Suprapubic skin (tissue), 4 donors: ENCODE data around the gene HLA-F.

Experiments
- EP300 ChIP-seq: sonication (generic); formaldehyde crosslinking; IDR thresholded peaks from one replicate; pipeline ENCODE4 v1.6.1; 2017; ENCODE audit warnings: antibody characterized with exemption
- POLR2A ChIP-seq, 2 donors: fragments of 450-650 bp; IDR thresholded peaks; one replicate each; pipeline ENCODE4 v1.6.1; 2017; ENCODE audit warnings: antibody characterized with exemption in 2 of 2, mild to moderate bottlenecking in 2 of 2, moderate library complexity in 2 of 2
- POLR2AphosphoS5 ChIP-seq, 3 donors: sonication (generic); formaldehyde crosslinking; IDR thresholded peaks; one replicate each; pipeline ENCODE4 v1.6.1; 2017; ENCODE audit warnings: antibody characterized with exemption in 3 of 3
- TF ChIP-seq, protein P1 (sequence below), 2 donors: fragments of 200-600 bp in 1 of 2; fragments of 450-650 bp in 1 of 2; sonication (generic) in 1 of 2; IDR thresholded peaks; one replicate each; pipeline ENCODE4 v1.5.1; 2016 to 2019; ENCODE audit warnings: antibody characterized with exemption in 2 of 2, mild to moderate bottlenecking in 1 of 2, moderate library complexity in 1 of 2

- TF ChIP-seq EP300 (no peak), POLR2A (IDR thresholded peaks at IDR 0.05) (no peak), POLR2AphosphoS5 (IDR thresholded peaks at IDR 0.05) (no peak)
- TF ChIP-seq, protein P1, sequence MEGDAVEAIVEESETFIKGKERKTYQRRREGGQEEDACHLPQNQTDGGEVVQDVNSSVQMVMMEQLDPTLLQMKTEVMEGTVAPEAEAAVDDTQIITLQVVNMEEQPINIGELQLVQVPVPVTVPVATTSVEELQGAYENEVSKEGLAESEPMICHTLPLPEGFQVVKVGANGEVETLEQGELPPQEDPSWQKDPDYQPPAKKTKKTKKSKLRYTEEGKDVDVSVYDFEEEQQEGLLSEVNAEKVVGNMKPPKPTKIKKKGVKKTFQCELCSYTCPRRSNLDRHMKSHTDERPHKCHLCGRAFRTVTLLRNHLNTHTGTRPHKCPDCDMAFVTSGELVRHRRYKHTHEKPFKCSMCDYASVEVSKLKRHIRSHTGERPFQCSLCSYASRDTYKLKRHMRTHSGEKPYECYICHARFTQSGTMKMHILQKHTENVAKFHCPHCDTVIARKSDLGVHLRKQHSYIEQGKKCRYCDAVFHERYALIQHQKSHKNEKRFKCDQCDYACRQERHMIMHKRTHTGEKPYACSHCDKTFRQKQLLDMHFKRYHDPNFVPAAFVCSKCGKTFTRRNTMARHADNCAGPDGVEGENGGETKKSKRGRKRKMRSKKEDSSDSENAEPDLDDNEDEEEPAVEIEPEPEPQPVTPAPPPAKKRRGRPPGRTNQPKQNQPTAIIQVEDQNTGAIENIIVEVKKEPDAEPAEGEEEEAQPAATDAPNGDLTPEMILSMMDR (IDR thresholded peaks at IDR 0.05), result no peak
Observed at GRCh38 chr6:29757701-29758293, 34.6 kb downstream of the HLA-F start.
